ENCODE results near the gene ZHX3. TPM values are rescaled to one million over a fixed set of nuclear protein-coding genes. Genes with fewer than 3 reads are reported as not detected.

The ZHX3 gene
- total RNA-seq, 1 experiment from 2014 or later, result 24.6 TPM

- intact Hi-C loops (cut with micrococcal nuclease; ENCODE audit: unreplicated experiment), result no loop called here
- POLR2A ChIA-PET, result no interaction called here
- CTCF ChIA-PET, result interaction anchor here (1.3 kb wide), 1 partner anchor 166 kb away, joined by 8 read pairs; the partner anchor contains the start of gene LPIN3
- Histone ChIP-seq H3K9me3 (no peaks in the 10 kb centered on the region), H3K36me3 (ENCODE audit: control insufficient read depth, insufficient read depth, low read length) (peaks cover 22% of the 10 kb centered on the region), H3K4me3 (ENCODE audit: low read depth, low read length) (no peak overlapping the region), H3K4me1 (no peaks in the 10 kb centered on the region), H3K27me3 (replicated peaks; ENCODE audit: control insufficient read depth, insufficient read depth, low read length) (no peaks in the 10 kb centered on the region)
- peaks cover 93% of the 10 kb centered on the region for H3K36me3 Mint-ChIP-seq (ENCODE audit: insufficient read depth, unreplicated experiment)
- no peaks in the 10 kb centered on the region for H3K27me3 Mint-ChIP-seq (ENCODE audit: insufficient read depth, unreplicated experiment)
- H3K4me3 Mint-ChIP-seq (ENCODE audit: unreplicated experiment), result no peak overlapping the region
- no peaks in the 10 kb centered on the region for H3K9me3 Mint-ChIP-seq (ENCODE audit: unreplicated experiment)
- no peaks in the 10 kb centered on the region for H3K4me1 Mint-ChIP-seq (ENCODE audit: low read depth, unreplicated experiment)
- DNase-seq, result peak in 1 of 2 experiments; percentile 32
- no peak overlapping the region for H3K27ac Mint-ChIP-seq (ENCODE audit: unreplicated experiment)
- BruUV-seq (replicated peaks), result no TSS peak
- TF ChIP-seq CTCF (IDR thresholded peaks at IDR 0.05; ENCODE audit: insufficient read depth in 1 of 2, low read depth in 1 of 2, low read length in 1 of 2, severe bottlenecking in 1 of 2, unreplicated experiment in 1 of 2), result no peak
Measured at GRCh38 chr20:41174373-41174772, 143.2 kb downstream of the ZHX3 start.

- Histone ChIP-seq H3K4me1 (no peaks in the 10 kb centered on the region), H3K4me3 (ENCODE audit: low read depth, low read length) (no peak overlapping the region), H3K27me3 (replicated peaks; ENCODE audit: control insufficient read depth, insufficient read depth, low read length) (no peaks in the 10 kb centered on the region), H3K9me3 (no peaks in the 10 kb centered on the region), H3K36me3 (ENCODE audit: control insufficient read depth, insufficient read depth, low read length) (peaks cover 26% of the 10 kb centered on the region)
- peak in 1 of 2 experiments; percentile 41 for DNase-seq
- Mint-ChIP-seq H3K27me3 (ENCODE audit: insufficient read depth, unreplicated experiment) (no peaks in the 10 kb centered on the region), H3K36me3 (ENCODE audit: insufficient read depth, unreplicated experiment) (peaks cover 92% of the 10 kb centered on the region), H3K4me1 (ENCODE audit: low read depth, unreplicated experiment) (no peaks in the 10 kb centered on the region), H3K27ac (ENCODE audit: unreplicated experiment) (no peak overlapping the region), H3K9me3 (ENCODE audit: unreplicated experiment) (no peaks in the 10 kb centered on the region), H3K4me3 (ENCODE audit: unreplicated experiment) (no peak overlapping the region)
- intact Hi-C loops (cut with micrococcal nuclease; ENCODE audit: unreplicated experiment), result loop anchor here (1.0 to 2.0 kb wide), 5 partner anchors 35 to 237 kb away; partner anchors contain the start of gene LPIN3
- no peak for TF ChIP-seq CTCF (IDR thresholded peaks at IDR 0.05; ENCODE audit: insufficient read depth in 1 of 2, low read depth in 1 of 2, low read length in 1 of 2, severe bottlenecking in 1 of 2, unreplicated experiment in 1 of 2)
- ChIA-PET CTCF (interaction anchor here (0.6 to 2.5 kb wide), 4 partner anchors 24 to 166 kb away, joined by 3 to 185 read pairs (median 8); partner anchors contain the start of gene LPIN3), POLR2A (no interaction called here)
- BruUV-seq (replicated peaks), result TSS peak; percentile 27
Measured at GRCh38 chr20:41173791-41174341, 143.7 kb downstream of the ZHX3 start.

GRCh38 chr20:41173161-41173721 is 144.3 kb downstream of the ZHX3 start:
- POLR2A ChIA-PET, result interaction anchor here (1.0 kb wide), 1 partner anchor 167 kb away, joined by 9 read pairs; the partner anchor contains the start of gene LPIN3

More at GRCh38 chr20:41173161-41173721, 144.3 kb downstream of the ZHX3 start:
- peak; percentile 85 to 94 for DNase-seq
- CTCF ChIA-PET, result interaction anchor here (0.5 to 2.5 kb wide), 40 partner anchors 9 to 371 kb away, joined by 3 to 185 read pairs (median 4); partner anchors contain the start of gene LPIN3
- Mint-ChIP-seq H3K27me3 (ENCODE audit: insufficient read depth, unreplicated experiment) (no peaks in the 10 kb centered on the region), H3K4me3 (ENCODE audit: unreplicated experiment) (no peak overlapping the region), H3K27ac (ENCODE audit: unreplicated experiment) (no peak overlapping the region), H3K36me3 (ENCODE audit: insufficient read depth, unreplicated experiment) (peaks cover 86% of the 10 kb centered on the region), H3K9me3 (ENCODE audit: unreplicated experiment) (no peaks in the 10 kb centered on the region), H3K4me1 (ENCODE audit: low read depth, unreplicated experiment) (no peaks in the 10 kb centered on the region)
- BruUV-seq (replicated peaks), result no TSS peak
- Histone ChIP-seq H3K4me3 (ENCODE audit: low read depth, low read length) (no peak overlapping the region), H3K36me3 (ENCODE audit: control insufficient read depth, insufficient read depth, low read length) (peaks cover 32% of the 10 kb centered on the region), H3K27me3 (replicated peaks; ENCODE audit: control insufficient read depth, insufficient read depth, low read length) (no peaks in the 10 kb centered on the region), H3K9me3 (no peaks in the 10 kb centered on the region), H3K4me1 (no peaks in the 10 kb centered on the region)
- TF ChIP-seq CTCF (IDR thresholded peaks at IDR 0.05; ENCODE audit: insufficient read depth in 1 of 2, low read depth in 1 of 2, low read length in 1 of 2, severe bottlenecking in 1 of 2, unreplicated experiment in 1 of 2), result peak; percentile 99 to 100
- intact Hi-C loops (cut with micrococcal nuclease; ENCODE audit: unreplicated experiment), result loop anchor here (1.0 to 2.0 kb wide), 5 partner anchors 34 to 238 kb away; partner anchors contain the start of gene LPIN3
